Fibroblast of skin of back (primary cell): ENCODE measurements around the gene OXCT2.
A peak's percentile ranks its signal among the peaks of the same experiment; 100 is the strongest.

Experiments
- DNase-seq: peaks from one replicate; pipeline ENCODE4 v3.0.0-alpha.2; 2013

OXCT2 gene

DNA sequence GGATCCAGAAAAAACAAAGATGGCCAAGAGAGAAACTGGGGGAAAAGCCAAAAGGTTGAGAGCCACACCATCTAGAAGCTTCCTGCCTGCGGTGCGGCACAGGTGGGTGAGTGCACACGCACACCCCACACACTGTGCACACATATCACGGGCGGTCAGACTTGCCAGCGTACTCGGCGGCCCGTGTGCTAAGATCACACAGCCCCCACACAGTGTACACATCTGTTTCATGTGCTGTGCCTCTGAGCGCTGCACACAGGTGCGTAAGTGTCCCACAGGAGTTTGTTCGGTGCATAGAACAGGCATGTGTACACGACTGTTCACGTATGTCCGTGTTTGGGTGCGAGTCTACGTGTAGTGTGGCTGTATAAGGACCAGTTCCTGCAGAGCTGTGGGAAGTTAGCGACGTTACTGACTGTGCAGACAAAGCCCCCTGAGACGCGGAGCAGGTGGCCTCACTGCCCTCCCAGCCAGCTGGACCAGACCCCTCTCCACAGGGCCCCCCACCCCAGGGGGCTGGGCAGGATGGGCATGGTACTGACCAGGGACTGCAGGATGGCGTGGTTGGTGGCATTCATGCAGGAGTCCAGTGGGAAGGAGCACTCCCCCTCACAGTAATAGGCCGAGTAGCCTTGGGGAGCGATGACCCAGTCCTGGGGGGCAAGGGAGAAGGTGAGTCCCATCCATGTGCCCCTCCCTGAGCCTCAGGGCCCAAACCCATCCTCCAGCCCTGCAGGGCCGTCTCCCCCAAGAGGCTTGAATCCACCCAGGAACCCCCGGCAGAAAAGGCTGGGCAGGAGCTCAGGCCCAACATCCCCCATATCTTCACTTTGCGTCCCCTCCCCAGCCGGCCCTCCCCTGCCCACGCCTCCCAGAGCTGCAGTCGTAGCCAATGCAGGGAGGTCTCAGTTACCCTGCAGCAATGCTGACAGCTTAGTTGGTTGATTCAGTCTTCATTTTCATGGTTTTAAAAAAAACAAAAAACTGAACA is 8.3 kb downstream of the OXCT2 start:
- DNase-seq, result no peak

DNA sequence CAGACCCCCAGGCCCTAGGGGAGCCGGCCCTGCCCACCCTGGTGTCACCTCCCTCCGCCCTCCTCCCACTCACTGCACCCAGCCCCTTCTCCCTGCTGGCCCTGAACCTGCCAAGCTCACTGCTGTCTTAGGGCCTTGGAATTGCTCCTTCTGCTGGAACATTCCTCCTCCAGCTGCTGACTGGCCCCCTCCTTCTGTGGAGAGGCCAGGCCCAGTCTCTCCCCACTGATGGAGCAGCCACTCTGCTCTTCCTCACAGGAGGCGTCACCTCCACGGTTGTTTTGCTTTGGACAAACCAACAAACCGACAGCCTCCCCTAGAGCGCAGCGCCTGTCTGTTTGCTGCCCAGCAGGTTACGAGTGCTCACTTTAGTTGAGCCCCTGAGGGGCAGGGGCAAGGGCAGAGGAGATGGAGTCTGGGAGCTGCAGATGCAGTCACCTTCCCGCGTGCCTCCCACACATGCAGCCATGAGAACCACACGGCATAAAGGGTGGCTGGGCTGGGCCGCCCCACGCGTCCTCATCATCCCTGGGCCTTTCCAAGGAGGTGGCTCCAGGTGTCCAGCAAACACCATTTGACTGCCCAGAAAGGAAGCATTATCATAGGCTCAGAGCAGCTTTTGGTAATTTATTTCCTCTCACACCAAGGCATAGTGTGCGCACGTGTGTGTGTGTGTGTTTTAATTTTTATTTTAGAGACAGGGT is 9.4 kb downstream of the OXCT2 start:
- no peak for DNase-seq

DNA sequence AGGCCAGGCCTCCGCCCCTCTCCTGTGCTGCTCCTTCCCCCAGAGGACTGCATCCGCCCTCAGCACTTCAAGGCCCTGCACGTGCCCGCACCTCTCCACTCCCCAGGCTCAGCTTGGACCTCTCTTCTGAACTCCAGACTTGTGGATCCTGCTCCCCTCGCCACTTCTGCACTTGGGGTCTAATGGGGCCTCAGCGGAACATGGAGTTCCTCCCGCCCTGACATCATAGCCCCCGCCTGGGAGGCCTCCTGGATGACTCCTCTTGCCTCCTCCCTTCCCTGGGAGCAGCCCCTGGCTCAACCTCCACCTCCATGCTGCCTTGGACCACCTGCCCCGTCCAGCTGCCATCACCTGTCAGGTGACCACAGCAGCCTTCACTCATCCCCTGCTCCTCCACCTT is 10.1 kb downstream of the OXCT2 start:
- no peak for DNase-seq

DNA sequence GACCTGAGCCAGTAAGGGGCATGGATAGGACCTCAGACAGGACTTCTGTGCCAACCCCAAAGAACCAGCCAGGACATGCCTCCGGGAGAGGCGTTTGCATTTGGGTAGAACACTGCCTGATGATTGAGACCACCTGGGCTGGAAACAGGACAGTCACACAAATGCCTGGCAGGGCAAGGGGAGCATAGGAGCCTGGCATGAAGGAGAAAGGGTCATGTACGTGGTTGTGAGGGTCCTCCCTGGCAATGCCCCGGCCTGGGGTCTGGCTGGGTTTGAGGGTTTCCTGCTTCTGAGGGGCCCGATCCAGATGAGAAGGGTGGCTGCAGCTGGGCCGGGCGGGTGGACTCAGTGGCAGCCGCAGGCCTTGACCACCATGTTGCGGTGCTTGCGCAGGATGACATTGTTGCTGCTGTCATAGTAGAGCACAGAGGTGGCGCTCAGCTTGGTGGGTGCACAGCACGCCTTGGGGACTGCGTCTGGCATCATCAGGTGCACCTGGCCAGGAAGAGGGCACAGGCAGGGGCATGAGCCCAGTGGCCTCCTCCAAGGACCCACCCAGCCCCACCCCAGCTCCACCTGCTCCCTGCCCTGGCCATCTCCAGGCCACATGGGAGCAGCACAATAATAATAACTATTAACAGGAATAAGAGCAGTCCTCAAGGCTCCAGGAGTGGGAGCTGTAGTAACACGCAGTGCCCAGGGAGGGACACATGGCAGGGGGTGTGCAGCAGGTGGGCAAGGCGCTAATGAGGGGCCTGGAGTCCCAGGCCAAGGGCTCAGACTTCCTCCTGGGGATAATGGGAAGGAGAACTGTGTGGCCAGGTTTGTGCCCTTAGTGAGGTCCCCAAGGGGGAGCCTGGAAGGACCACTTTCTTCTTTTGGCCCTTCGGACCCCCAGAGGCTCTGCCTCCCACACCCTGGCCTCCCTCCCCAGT is 10.8 kb downstream of the OXCT2 start:
- no peak for DNase-seq

- DNase-seq, result peak; percentile 49
These were observed 11.8 kb downstream of the OXCT2 start for GRCh38 chr1:39759436-39759726.

DNA sequence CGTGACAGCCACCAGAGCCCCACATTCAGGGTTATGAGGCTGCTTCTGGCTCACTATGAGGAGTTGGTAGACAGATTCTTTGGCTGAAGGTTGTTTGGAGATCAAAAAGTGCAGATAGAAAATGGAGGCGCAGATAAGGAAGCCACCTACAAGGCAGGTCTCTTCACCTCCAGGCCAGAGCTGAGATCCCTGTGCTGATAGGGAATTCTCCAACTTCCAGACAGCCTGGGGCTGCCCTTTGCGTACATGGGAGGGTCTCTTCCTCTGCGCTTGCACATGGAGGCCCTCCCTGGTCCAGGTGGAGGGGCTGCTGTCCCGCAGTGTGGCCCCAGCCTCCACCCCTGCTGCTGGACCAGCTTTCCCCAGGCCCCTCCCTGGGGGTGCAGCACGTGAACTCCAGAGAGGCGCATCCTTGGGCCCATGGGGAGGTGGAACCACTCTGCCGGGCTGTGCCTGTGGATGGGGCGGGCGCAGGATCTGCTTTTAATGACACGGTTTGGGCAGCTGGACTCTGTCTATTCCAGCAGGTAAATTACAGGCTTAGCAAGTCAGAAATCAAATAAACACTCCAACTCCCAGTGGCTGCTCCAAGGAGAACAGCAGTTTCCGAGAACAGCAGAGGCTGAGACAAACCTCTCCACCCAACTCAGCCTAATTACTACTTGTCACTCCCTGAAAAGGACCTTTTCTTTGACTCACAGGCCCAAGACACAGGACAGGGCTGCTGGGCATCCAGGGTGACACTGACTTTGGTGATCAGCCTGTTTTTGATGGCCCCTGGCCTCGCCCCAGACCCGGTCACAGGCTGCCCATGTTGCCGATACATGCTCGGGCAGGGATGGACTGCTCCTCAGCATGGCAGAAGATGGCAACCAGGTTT is 12.4 kb downstream of the OXCT2 start:
- DNase-seq, result no peak

- DNase-seq, result no peak
These were observed 13.6 kb downstream of the OXCT2 start for GRCh38 chr1:39757501-39757900.

GRCh38 chr1:39755965-39756659 is 15.0 kb downstream of the OXCT2 start:
- no peak for DNase-seq

- no peak for DNase-seq
These were observed 16.1 kb downstream of the OXCT2 start for GRCh38 chr1:39754906-39755504.

GRCh38 chr1:39754026-39754570 is 17.1 kb downstream of the OXCT2 start:
- no peak for DNase-seq

GRCh38 chr1:39753132-39754025 is 17.8 kb downstream of the OXCT2 start:
- DNase-seq, result no peak

DNA sequence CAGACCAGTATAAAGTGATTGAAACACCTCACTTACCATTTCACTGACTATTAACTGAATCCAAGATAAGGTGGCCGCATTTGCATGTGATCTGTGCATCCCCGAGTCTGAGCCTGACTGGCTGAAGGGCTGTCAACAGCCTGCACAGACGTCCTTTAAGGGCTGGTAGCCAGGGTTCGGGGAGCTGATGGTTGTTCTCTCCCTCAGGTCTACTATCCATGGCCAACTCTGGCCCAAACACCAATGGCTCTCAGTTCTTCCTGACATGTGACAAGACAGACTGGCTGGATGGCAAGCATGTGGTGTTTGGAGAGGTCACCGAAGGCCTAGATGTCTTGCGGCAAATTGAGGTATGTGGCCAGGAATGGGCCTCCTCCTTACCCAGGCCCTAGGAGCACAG is 18.4 kb downstream of the OXCT2 start:
- no peak for DNase-seq

- no peak for DNase-seq
These were observed 19.6 kb downstream of the OXCT2 start for GRCh38 chr1:39751595-39751994.

- no peak for DNase-seq
These were observed 26.0 kb downstream of the OXCT2 start for GRCh38 chr1:39745016-39745670.

DNA sequence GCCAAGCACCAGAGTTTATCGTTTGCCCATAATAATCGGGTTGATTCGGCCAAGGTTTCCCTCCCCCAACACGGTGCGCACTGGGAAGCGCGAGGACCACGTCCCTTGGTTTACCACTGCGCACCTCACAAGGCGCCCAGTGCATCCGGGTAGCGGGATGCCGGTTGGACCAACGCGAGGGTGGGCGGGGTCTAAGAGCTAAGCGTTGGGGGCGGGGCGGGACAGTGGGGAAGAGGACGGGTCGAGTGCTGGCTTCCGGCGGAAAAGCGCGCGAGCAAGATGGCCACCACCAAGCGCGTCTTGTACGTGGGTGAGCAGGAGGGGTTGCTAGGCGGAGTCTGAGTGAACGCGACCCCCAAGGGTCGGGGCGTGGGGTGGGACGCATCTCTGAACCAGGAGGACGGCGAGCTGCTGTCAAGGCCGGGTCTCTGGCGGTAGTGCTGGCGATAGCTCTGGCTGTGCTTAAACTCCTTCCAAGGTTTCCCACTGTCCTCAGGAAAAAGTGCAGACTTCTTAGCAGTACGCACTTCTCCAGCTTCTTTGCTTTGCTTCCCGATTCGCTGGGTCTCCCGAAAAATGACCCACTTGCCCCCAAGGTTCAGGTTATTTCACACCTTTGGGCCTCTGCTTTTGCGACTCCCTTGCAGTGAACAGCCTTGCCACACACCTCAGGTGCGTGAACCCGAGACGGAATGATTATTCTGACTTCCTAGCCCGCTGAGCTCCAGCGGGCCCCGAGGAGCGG is 32.4 kb downstream of the OXCT2 start, which contains the start of gene PPIE:
TSS of gene PPIE (plus strand) at position 261 of the 745 bp plus-strand sequence. CDS start at position 280, 19 bp downstream.
- peak; percentile 90 for DNase-seq

- peak; percentile 89 for DNase-seq
These were observed 33.5 kb downstream of the OXCT2 start for GRCh38 chr1:39737546-39738169.

DNA sequence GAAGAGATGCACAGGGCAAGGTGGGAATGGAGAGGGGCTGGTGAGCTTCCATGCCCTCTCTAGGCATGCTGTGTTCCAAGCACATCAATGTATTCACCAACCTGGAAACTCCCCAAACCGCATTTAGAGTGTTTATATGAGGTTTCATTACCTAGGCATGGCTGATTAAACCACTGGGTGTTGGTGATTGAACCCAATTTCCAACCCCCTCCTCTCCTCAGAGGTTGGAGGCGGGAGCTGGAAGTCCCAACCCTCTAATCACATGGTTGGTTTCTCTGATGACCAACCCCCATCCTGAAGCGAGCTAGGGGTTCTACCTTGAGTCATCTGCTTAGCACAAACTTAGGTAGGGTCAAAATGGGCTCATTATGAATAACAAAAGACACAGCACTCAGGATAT is 35.4 kb downstream of the OXCT2 start:
- DNase-seq, result no peak
